ENCODE measurements around the gene PSMC1. TPM values are rescaled to one million over a fixed set of nuclear protein-coding genes. Genes with fewer than 3 reads are reported as not detected.

PSMC1 gene
- total RNA-seq, 1 donor from 2014 or later, result 112 TPM

DNA sequence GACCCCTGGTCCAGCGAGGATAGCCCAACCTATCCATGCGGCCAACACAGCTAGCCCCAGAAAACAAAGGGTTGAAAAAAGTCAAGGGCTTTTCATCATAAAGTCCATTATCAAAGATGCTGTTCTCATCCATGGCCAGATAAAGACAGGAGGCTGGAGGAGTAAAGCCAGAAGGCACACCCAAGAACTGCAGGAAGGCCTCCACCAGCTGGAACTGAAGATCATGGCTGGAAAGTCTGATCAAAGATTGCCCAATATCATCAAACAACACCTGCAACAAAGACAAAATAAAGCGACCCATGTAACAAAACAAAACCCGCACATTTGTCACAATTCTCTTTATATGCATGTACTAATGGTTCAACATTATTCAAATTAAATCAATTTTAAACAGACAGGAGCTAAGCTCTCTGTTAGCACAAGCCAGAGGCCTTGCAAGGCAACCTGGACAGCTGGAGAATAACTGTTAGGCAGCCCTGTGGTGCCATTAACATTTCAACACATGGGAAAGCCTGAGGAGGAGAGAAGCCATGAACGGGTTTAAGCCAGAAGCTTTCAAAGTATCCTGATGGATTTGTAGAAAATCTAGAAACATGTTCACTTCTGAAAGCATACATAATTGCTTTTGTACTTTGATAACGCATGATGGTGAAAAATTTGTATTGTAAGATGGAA is 34.1 kb downstream of the PSMC1 start:
- Histone ChIP-seq H3K79me2 (ENCODE audit: insufficient read depth, low read length) (no peaks in the 10 kb centered on the region), H3K27me3 (ENCODE audit: insufficient read depth, low read length) (no peaks in the 10 kb centered on the region), H3K4me2 (ENCODE audit: low read length) (no peak overlapping the region), H3K9ac (ENCODE audit: low read length) (no peak overlapping the region), H3K27ac (ENCODE audit: low read depth, low read length) (no peak overlapping the region), H2AFZ (ENCODE audit: low read depth, low read length) (no peak overlapping the region), H3K4me1 (ENCODE audit: insufficient read depth, low read length) (no peaks in the 10 kb centered on the region), H4K20me1 (ENCODE audit: insufficient read depth, low read length) (no peaks in the 10 kb centered on the region), H3K9me3 (ENCODE audit: insufficient read depth, low read depth, low read length) (no peaks in the 10 kb centered on the region), H3K4me3 (ENCODE audit: insufficient read depth, low read depth, low read length) (no peak overlapping the region), H3K36me3 (ENCODE audit: insufficient read depth, low read length) (peaks cover 30% of the 10 kb centered on the region)
- H3K4me3 Mint-ChIP-seq (ENCODE audit: unreplicated experiment), result no peak overlapping the region
- no peak overlapping the region for H3K27ac Mint-ChIP-seq (ENCODE audit: unreplicated experiment)
- H3K27me3 Mint-ChIP-seq (ENCODE audit: low read depth, unreplicated experiment), result no peaks in the 10 kb centered on the region
- TF ChIP-seq EZH2 (IDR thresholded peaks at IDR 0.05; ENCODE audit: insufficient read depth, low read length), result no peak
- H3K4me1 Mint-ChIP-seq (ENCODE audit: low read depth, unreplicated experiment), result peaks cover 3% of the 10 kb centered on the region
- FAIRE-seq (no peak), DNase-seq (ENCODE audit: low read depth) (no peak)
- peaks cover 11% of the 10 kb centered on the region for H3K36me3 Mint-ChIP-seq (ENCODE audit: low read depth, unreplicated experiment)
- H3K9me3 Mint-ChIP-seq (ENCODE audit: unreplicated experiment), result no peaks in the 10 kb centered on the region

DNA sequence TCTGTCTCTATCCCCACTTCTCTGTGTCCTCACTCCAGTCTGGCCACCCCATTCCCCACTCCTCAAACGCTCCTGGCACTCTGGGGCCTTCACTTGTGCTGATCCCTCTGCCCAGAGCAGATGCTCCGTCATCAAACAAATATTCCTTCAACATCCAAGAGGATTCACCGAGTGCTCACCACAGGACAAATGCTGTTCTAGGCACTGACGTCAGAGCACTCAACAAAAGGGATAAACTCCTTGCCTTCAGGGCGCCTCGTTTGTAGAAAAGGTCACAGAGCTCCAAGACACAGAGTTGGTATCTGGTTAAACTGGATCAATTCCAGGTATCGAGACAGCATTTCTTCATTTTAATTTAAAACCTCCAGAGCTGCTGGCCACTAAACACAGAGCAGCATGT is 35.3 kb downstream of the PSMC1 start:
- no peak overlapping the region for H3K4me3 Mint-ChIP-seq (ENCODE audit: unreplicated experiment)

DNA sequence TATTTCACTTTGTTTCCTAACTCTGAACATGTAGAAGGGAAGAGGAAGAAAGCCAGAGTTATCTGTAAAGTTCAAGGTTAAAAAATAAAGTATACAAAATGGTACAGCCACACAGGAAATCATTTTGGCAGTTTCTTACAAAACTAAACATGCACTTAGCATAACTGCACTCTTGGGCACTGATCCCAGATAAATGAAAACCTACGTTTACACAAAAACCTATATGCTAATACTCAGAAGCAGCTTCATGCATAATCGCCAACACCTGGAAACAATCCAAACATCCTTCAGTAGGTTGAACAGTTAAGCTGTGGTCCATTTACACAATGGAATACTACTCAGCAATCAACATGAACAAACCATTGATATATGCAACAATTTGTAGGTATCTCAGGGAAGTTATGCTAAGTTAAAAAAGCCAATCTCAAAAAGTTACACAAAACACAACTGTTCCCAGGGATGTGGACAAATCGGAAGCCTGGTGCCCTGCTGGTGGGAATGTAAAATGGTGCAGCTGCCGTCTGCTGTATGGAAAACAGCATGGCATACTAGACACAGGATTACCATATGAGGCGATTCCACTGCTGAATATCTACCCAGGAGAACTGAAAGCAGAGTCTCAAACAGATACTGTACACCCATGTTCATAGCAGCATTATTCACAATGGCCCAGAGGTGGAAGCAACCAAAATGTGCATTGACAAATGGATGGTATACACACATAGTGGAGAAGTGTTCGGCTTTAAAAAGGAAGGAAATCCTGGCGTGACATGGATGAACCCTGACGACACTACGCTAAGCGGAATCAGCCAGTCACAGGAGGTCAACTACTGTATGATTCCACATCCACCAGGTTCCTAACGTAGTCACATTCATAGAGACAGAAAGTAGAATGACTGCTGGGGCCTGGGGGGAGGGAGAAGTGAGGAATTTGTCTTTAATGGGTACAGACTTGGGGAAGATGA is 37.7 kb downstream of the PSMC1 start:
- DNase-seq (ENCODE audit: low read depth) (no peak), FAIRE-seq (no peak)
- Histone ChIP-seq H3K4me2 (ENCODE audit: low read length) (no peak overlapping the region), H3K79me2 (ENCODE audit: insufficient read depth, low read length) (no peaks in the 10 kb centered on the region), H2AFZ (ENCODE audit: low read depth, low read length) (no peak overlapping the region), H3K4me1 (ENCODE audit: insufficient read depth, low read length) (no peaks in the 10 kb centered on the region), H3K27me3 (ENCODE audit: insufficient read depth, low read length) (no peaks in the 10 kb centered on the region), H3K9ac (ENCODE audit: low read length) (no peak overlapping the region), H3K4me3 (ENCODE audit: insufficient read depth, low read depth, low read length) (no peak overlapping the region), H4K20me1 (ENCODE audit: insufficient read depth, low read length) (peaks cover 4% of the 10 kb centered on the region), H3K9me3 (ENCODE audit: insufficient read depth, low read depth, low read length) (no peaks in the 10 kb centered on the region), H3K27ac (ENCODE audit: low read depth, low read length) (no peak overlapping the region), H3K36me3 (ENCODE audit: insufficient read depth, low read length) (peaks cover 24% of the 10 kb centered on the region)
- Mint-ChIP-seq H3K27ac (ENCODE audit: unreplicated experiment) (no peak overlapping the region), H3K27me3 (ENCODE audit: low read depth, unreplicated experiment) (no peaks in the 10 kb centered on the region), H3K36me3 (ENCODE audit: low read depth, unreplicated experiment) (peaks cover 8% of the 10 kb centered on the region), H3K4me3 (ENCODE audit: unreplicated experiment) (no peak overlapping the region), H3K4me1 (ENCODE audit: low read depth, unreplicated experiment) (peaks cover 2% of the 10 kb centered on the region), H3K9me3 (ENCODE audit: unreplicated experiment) (no peaks in the 10 kb centered on the region)
- no peak for TF ChIP-seq EZH2 (IDR thresholded peaks at IDR 0.05; ENCODE audit: insufficient read depth, low read length)
- TF ChIP-seq, protein P1, sequence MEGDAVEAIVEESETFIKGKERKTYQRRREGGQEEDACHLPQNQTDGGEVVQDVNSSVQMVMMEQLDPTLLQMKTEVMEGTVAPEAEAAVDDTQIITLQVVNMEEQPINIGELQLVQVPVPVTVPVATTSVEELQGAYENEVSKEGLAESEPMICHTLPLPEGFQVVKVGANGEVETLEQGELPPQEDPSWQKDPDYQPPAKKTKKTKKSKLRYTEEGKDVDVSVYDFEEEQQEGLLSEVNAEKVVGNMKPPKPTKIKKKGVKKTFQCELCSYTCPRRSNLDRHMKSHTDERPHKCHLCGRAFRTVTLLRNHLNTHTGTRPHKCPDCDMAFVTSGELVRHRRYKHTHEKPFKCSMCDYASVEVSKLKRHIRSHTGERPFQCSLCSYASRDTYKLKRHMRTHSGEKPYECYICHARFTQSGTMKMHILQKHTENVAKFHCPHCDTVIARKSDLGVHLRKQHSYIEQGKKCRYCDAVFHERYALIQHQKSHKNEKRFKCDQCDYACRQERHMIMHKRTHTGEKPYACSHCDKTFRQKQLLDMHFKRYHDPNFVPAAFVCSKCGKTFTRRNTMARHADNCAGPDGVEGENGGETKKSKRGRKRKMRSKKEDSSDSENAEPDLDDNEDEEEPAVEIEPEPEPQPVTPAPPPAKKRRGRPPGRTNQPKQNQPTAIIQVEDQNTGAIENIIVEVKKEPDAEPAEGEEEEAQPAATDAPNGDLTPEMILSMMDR (IDR thresholded peaks at IDR 0.05; ENCODE audit: insufficient read depth, low read depth, low read length), result no peak

More for the DNA sequence above, 35.3 kb downstream of the PSMC1 start:
- peaks cover 25% of the 10 kb centered on the region for H3K36me3 ChIP-seq (ENCODE audit: insufficient read depth, low read length)
- no peaks in the 10 kb centered on the region for H3K27me3 ChIP-seq (ENCODE audit: insufficient read depth, low read length)
- no peaks in the 10 kb centered on the region for H3K4me1 ChIP-seq (ENCODE audit: insufficient read depth, low read length)
- peaks cover 10% of the 10 kb centered on the region for H3K36me3 Mint-ChIP-seq (ENCODE audit: low read depth, unreplicated experiment)
- H3K27ac ChIP-seq (ENCODE audit: low read depth, low read length), result no peak overlapping the region
- no peak for FAIRE-seq
- no peak overlapping the region for H2AFZ ChIP-seq (ENCODE audit: low read depth, low read length)
- H3K4me1 Mint-ChIP-seq (ENCODE audit: low read depth, unreplicated experiment), result peaks cover 2% of the 10 kb centered on the region
- H3K27ac Mint-ChIP-seq (ENCODE audit: unreplicated experiment), result no peak overlapping the region
- H3K9ac ChIP-seq (ENCODE audit: low read length), result no peak overlapping the region
- H4K20me1 ChIP-seq (ENCODE audit: insufficient read depth, low read length), result peaks cover 4% of the 10 kb centered on the region
- H3K9me3 ChIP-seq (ENCODE audit: insufficient read depth, low read depth, low read length), result no peaks in the 10 kb centered on the region
- no peak overlapping the region for H3K4me3 ChIP-seq (ENCODE audit: insufficient read depth, low read depth, low read length)
- H3K4me2 ChIP-seq (ENCODE audit: low read length), result no peak overlapping the region
- no peaks in the 10 kb centered on the region for H3K9me3 Mint-ChIP-seq (ENCODE audit: unreplicated experiment)
- no peak for TF ChIP-seq EZH2 (IDR thresholded peaks at IDR 0.05; ENCODE audit: insufficient read depth, low read length)
- TF ChIP-seq, protein P1 (IDR thresholded peaks at IDR 0.05; ENCODE audit: insufficient read depth, low read depth, low read length), result no peak
- H3K27me3 Mint-ChIP-seq (ENCODE audit: low read depth, unreplicated experiment), result no peaks in the 10 kb centered on the region
- no peaks in the 10 kb centered on the region for H3K79me2 ChIP-seq (ENCODE audit: insufficient read depth, low read length)
- no peak for DNase-seq (ENCODE audit: low read depth)
